HepG2 (cell line): Measurements from ENCODE around the gene DNAI2.

Experiments
- KDM1A ChIP-seq: IDR thresholded peaks from 2 replicates; pipeline ENCODE4 v1.6.1; 2016; ENCODE audit warnings: missing compliant biosample characterization
- SMAD3 ChIP-seq: sonication (generic); formaldehyde crosslinking; IDR thresholded peaks from 2 replicates; pipeline ENCODE4 v1.4.0; 2020; ENCODE audit warnings: missing genetic modification reagents
- USF2 ChIP-seq, 2 experiments: sonication (generic) in 1 of 2; formaldehyde crosslinking in 1 of 2; IDR thresholded peaks; 2 replicates each; pipeline versions ENCODE4 v1.5.1 to v1.6.1; 2011 to 2020; ENCODE audit warnings: borderline replicate concordance in 1 of 2, low read depth in 1 of 2, low read length in 1 of 2, mild to moderate bottlenecking in 1 of 2, missing genetic modification reagents in 1 of 2, moderate library complexity in 1 of 2
- ZNF431 ChIP-seq: sonication (generic); formaldehyde crosslinking; IDR thresholded peaks from 2 replicates; pipeline ENCODE4 v1.9.0; 2022; ENCODE audit warnings: missing genetic modification reagents, low read depth, mild to moderate bottlenecking, borderline replicate concordance
- TF ChIP-seq, protein P1 (sequence below): sonication (generic); formaldehyde crosslinking; IDR thresholded peaks from 2 replicates; pipeline ENCODE4 v1.5.0; 2020; ENCODE audit warnings: mild to moderate bottlenecking, missing genetic modification reagents

GRCh38 chr17:74326506-74326905, 52.5 kb downstream of the DNAI2 start:
- no peak for TF ChIP-seq ZNF431 (CRISPR knock-in tag)
- no peak for TF ChIP-seq USF2 (IDR thresholded peaks at IDR 0.05; ENCODE audit: low read depth, low read length)
- no peak for TF ChIP-seq USF2 (CRISPR knock-in tag; IDR thresholded peaks at IDR 0.05; ENCODE audit: borderline replicate concordance)
- TF ChIP-seq SMAD3 (CRISPR knock-in tag) = no peak
- TF ChIP-seq, protein P1, sequence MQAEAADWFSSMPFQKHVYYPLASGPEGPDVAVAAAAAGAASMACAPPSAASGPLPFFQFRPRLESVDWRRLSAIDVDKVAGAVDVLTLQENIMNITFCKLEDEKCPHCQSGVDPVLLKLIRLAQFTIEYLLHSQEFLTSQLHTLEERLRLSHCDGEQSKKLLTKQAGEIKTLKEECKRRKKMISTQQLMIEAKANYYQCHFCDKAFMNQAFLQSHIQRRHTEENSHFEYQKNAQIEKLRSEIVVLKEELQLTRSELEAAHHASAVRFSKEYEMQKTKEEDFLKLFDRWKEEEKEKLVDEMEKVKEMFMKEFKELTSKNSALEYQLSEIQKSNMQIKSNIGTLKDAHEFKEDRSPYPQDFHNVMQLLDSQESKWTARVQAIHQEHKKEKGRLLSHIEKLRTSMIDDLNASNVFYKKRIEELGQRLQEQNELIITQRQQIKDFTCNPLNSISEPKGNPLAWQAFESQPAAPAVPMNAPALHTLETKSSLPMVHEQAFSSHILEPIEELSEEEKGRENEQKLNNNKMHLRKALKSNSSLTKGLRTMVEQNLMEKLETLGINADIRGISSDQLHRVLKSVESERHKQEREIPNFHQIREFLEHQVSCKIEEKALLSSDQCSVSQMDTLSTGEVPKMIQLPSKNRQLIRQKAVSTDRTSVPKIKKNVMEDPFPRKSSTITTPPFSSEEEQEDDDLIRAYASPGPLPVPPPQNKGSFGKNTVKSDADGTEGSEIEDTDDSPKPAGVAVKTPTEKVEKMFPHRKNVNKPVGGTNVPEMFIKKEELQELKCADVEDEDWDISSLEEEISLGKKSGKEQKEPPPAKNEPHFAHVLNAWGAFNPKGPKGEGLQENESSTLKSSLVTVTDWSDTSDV (CRISPR knock-in tag) = no peak
- no peak for TF ChIP-seq KDM1A
